Immature natural killer cell (primary cell): ENCODE results near the gene ERMP1. TPM values are rescaled to one million over a fixed set of nuclear protein-coding genes. Genes with fewer than 3 reads are reported as not detected.
A peak's percentile ranks its signal among the peaks of the same experiment; 100 is the strongest.

Experiments
- DNase-seq, 3 donors: peaks; one replicate each; pipeline ENCODE4 v3.0.0; 2022; ENCODE audit warnings: mixed read lengths in 1 of 3
- H3K27ac Mint-ChIP-seq, 6 donors: one replicate each; pipeline ENCODE4 v1.8.0; 2020; ENCODE audit warnings: mixed read lengths in 6 of 6, mild to moderate bottlenecking in 5 of 6, inconsistent platforms in 4 of 6, moderate library complexity in 3 of 6
- H3K27me3 Mint-ChIP-seq, 3 donors: one replicate each; pipeline ENCODE4 v1.8.0; 2020 to 2021; ENCODE audit warnings: low read depth in 3 of 3, mild to moderate bottlenecking in 3 of 3, mixed read lengths in 3 of 3, moderate library complexity in 3 of 3, inconsistent platforms in 1 of 3
- H3K36me3 Mint-ChIP-seq, 3 donors: one replicate each; pipeline ENCODE4 v1.8.0; 2020; ENCODE audit warnings: mixed read lengths in 3 of 3, inconsistent platforms in 2 of 3, mild to moderate bottlenecking in 2 of 3
- H3K4me1 Mint-ChIP-seq, 2 donors: one replicate each; pipeline ENCODE4 v1.8.0; 2020; ENCODE audit warnings: inconsistent platforms in 2 of 2, mild to moderate bottlenecking in 2 of 2, mixed read lengths in 2 of 2, moderate library complexity in 1 of 2
- H3K4me3 Mint-ChIP-seq, 5 donors: one replicate each; pipeline ENCODE4 v1.8.0; 2020; ENCODE audit warnings: mild to moderate bottlenecking in 5 of 5, mixed read lengths in 5 of 5, inconsistent platforms in 3 of 5, moderate library complexity in 3 of 5
- H3K9me3 Mint-ChIP-seq, 6 donors: one replicate each; pipeline ENCODE4 v1.8.0; 2020; ENCODE audit warnings: mild to moderate bottlenecking in 6 of 6, mixed read lengths in 6 of 6, inconsistent platforms in 4 of 6, moderate library complexity in 3 of 6
- polyA plus RNA-seq, 3 donors: library from polyadenylated mRNA; unstranded; fragments of 300-500 nt; fragmentation: Illumina TruSeq; gene quantifications; one replicate each; pipeline ENCODE4 v1.2.3, GENCODE V29; 2021

Gene ERMP1
- polyA plus RNA-seq, 3 donors from 2014 or later: 19.6 to 54.2 (median 31.0) TPM

DNA sequence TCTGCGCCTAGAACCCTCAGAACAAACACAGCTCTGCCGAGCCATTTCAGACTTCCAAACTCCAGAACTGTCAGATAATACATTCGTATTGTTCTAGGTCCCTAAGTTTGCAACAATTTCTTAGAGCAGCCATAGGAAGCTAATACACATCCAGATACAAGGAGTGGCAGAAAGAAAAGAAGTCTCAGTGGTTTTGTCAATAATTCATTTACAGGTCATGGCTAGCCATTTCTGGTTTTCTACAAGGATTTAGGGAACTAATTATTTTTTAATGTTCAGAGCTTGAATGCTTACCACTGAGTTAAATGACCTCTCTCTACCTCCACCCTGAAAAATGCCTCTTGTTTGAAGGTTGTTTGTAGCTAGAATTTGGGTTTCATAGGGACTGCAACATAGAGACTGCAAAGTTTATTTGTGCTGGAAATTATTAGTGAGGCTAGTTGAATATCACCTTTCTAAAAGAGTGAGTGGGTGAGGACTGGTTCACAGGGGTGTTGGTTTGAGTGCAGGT, 15.5 kb upstream of the ERMP1 start:
- peak overlapping the region in 3 of 6 donors; percentile 25 to 68 (median 32) for H3K27ac Mint-ChIP-seq
- peak overlapping the region in 3 of 5 donors; percentile 36 to 63 (median 42) for H3K4me3 Mint-ChIP-seq
- DNase-seq: no peak
- peaks cover 6 to 13% (median 8%) of the 10 kb centered on the region in 3 donors for H3K27me3 Mint-ChIP-seq
- H3K9me3 Mint-ChIP-seq: no peaks in the 10 kb centered on the region
- peaks cover 0 to 4% (median 3%) of the 10 kb centered on the region in 3 donors for H3K36me3 Mint-ChIP-seq
- H3K4me1 Mint-ChIP-seq: peaks cover 91 to 95% of the 10 kb centered on the region in 2 donors

DNA sequence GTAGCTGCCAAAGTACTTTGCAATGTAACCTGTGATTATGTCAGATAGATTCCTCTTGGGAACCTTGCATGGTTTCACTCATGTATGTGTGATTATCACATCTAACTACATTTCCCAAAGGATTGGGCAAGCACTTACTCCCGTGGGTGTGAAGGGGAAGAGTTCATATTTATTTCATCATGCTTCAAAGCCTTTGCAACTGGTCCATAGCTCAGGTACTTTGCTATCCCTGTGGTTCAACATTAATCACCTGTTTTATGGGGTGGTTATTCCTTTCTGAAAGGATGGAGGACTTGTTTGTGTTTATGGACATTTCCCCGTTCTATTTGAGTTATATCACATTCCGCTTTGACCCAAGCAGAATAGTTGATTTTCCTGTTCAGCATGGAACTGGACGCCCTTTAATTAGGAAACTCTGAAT, 13.6 kb upstream of the ERMP1 start:
- peaks cover 11 to 19% (median 12%) of the 10 kb centered on the region in 3 donors for H3K27me3 Mint-ChIP-seq
- no peak for DNase-seq
- H3K4me1 Mint-ChIP-seq: peaks cover 90 to 95% of the 10 kb centered on the region in 2 donors
- peak overlapping the region in 4 of 6 donors; percentile 10 to 84 (median 38) for H3K27ac Mint-ChIP-seq
- no peaks in the 10 kb centered on the region for H3K9me3 Mint-ChIP-seq
- H3K4me3 Mint-ChIP-seq: no peak overlapping the region
- H3K36me3 Mint-ChIP-seq: peaks cover 0 to 4% (median 3%) of the 10 kb centered on the region in 3 donors

DNA sequence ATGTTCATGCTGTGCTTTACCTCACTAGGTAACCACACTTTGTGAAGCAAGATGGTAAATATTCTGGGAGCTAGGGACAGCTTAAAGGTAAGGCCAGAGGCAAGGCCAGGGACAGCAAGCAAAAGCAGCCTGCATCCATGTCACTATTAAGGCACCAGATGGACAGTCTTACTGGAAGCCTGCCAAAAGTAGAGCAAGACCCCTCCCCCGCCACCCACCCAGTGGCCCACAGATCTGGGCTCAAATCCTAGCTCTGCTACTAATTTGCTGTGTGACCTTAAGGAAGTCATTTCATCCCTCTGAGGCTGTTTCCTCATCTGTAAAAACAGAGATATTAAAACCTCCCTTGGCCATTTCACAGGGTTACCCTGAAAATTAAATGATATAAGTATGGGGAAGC, 13.2 kb upstream of the ERMP1 start:
- Mint-ChIP-seq H3K27ac (peak overlapping the region in 5 of 6 donors; percentile 10 to 84 (median 78)), H3K4me1 (peaks cover 90 to 95% of the 10 kb centered on the region in 2 donors), H3K9me3 (no peaks in the 10 kb centered on the region), H3K36me3 (peaks cover 0 to 4% (median 3%) of the 10 kb centered on the region in 3 donors), H3K4me3 (peak overlapping the region in 3 of 5 donors; percentile 5 to 66 (median 42)), H3K27me3 (peaks cover 11 to 24% (median 15%) of the 10 kb centered on the region in 3 donors)
- DNase-seq: no peak

- Mint-ChIP-seq H3K36me3 (peaks cover 0 to 4% (median 3%) of the 10 kb centered on the region in 3 donors), H3K27ac (peak overlapping the region; percentile 84 to 94 (median 92)), H3K4me1 (peaks cover 89 to 95% of the 10 kb centered on the region in 2 donors), H3K4me3 (peak overlapping the region; percentile 71 to 85 (median 80)), H3K9me3 (no peaks in the 10 kb centered on the region), H3K27me3 (peaks cover 10 to 24% (median 15%) of the 10 kb centered on the region in 3 donors)
- no peak for DNase-seq
Measured at GRCh38 chr9:5845157-5845531, 12.2 kb upstream of the ERMP1 start.

DNA sequence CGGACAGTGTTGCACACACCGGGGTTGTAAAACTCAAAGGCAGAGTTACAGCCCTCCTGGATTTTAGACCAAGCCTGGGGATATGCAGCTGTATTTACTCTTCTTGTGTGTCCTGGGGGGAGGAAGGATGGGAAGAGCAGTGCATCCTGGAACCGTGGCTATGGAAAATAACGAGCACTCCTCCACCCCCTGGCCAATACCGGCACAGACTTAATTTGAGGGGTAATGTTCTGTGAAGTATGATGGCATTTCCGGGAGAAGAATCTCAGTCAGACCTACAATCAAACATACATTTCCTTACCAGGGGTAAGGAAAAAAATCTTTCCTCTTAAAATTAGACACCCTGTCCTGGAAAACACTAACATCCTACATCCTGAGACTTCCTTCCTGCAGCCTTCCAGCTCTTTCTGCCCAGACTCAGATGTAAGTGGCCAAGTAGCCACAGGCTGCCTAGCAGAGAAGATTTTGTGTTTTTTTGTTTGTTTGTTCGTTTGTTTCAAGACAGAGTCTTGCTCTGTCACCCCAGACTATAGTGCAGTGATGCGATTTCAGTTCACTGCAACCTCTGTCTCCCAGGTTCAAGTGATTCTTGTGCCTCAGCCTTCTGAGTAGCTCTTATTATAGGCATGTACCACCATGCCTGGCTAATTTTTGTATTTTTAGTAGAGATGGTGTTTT, 11.0 kb upstream of the ERMP1 start:
- Mint-ChIP-seq H3K27me3 (peaks cover 10 to 24% (median 15%) of the 10 kb centered on the region in 3 donors), H3K4me1 (peaks cover 81 to 91% of the 10 kb centered on the region in 2 donors), H3K4me3 (peak overlapping the region; percentile 71 to 85 (median 80)), H3K36me3 (peaks cover 0 to 4% (median 3%) of the 10 kb centered on the region in 3 donors), H3K9me3 (no peaks in the 10 kb centered on the region), H3K27ac (peak overlapping the region; percentile 84 to 94 (median 92))
- no peak for DNase-seq

DNA sequence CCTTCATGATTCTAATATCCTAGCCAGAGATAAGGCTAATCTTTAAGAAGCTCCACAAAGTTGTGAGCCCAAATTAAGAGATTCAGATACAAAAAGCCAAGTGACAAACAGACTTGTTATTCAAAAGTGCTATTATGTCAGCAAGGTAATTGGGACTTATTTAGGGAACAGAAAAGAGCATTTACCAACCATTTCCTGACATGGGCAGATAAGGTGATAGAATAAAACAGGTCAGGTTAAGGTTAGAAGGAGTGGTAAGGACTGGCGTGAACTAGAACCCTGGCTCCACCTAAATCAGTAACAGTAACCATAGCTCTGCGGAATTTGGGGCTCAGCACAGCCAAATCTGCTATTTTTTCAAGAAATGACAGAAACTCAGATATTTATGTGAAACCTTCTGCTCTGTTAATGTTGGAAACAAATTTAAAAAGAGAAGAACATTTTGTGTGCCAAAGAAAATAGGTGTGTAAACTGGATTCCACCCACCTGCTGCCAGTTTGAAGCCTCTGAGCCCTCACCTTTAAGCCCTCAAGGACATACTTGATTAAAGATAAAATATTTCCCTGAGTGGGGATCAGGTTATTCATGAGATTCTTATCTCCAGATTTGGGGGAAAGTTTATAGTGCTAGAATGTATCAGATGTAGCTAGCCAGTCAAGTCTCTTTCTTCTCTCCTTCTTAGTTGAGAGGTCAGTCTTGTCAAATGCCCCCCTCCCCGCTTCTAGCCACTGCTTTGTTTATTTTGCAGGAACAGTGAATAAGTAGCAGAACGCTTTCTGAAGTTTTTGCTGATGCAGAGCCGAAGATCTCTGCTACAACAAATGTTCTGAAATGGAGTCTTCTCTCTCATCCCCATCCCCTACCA, 10.2 kb upstream of the ERMP1 start:
- H3K4me3 Mint-ChIP-seq: peak overlapping the region; percentile 71 to 85 (median 80)
- H3K4me1 Mint-ChIP-seq: peaks cover 74 to 83% of the 10 kb centered on the region in 2 donors
- peak overlapping the region; percentile 84 to 94 (median 92) for H3K27ac Mint-ChIP-seq
- H3K36me3 Mint-ChIP-seq: peaks cover 0 to 3% (median 3%) of the 10 kb centered on the region in 3 donors
- H3K9me3 Mint-ChIP-seq: no peaks in the 10 kb centered on the region
- DNase-seq: no peak
- H3K27me3 Mint-ChIP-seq: peaks cover 10 to 24% (median 15%) of the 10 kb centered on the region in 3 donors

- Mint-ChIP-seq H3K36me3 (no peaks in the 10 kb centered on the region), H3K4me1 (peaks cover 69 to 76% of the 10 kb centered on the region in 2 donors), H3K27me3 (peaks cover 10 to 23% (median 16%) of the 10 kb centered on the region in 3 donors), H3K9me3 (no peaks in the 10 kb centered on the region), H3K27ac (peak overlapping the region; percentile 82 to 95 (median 86)), H3K4me3 (peak overlapping the region; percentile 75 to 86 (median 79))
- DNase-seq: peak; percentile 82 to 89 (median 83)
Measured at GRCh38 chr9:5841771-5842573, 9.1 kb upstream of the ERMP1 start.

- DNase-seq: no peak
- peaks cover 14 to 25% (median 16%) of the 10 kb centered on the region in 3 donors for H3K27me3 Mint-ChIP-seq
- H3K9me3 Mint-ChIP-seq: no peaks in the 10 kb centered on the region
- H3K4me3 Mint-ChIP-seq: no peak overlapping the region
- no peaks in the 10 kb centered on the region for H3K36me3 Mint-ChIP-seq
- H3K27ac Mint-ChIP-seq: peak overlapping the region in 1 of 6 donors; percentile 84
- peaks cover 59 to 64% of the 10 kb centered on the region in 2 donors for H3K4me1 Mint-ChIP-seq
Measured at GRCh38 chr9:5840788-5841187, 7.9 kb upstream of the ERMP1 start.

GRCh38 chr9:5839572-5839902, 6.6 kb upstream of the ERMP1 start:
- H3K4me1 Mint-ChIP-seq: peaks cover 48 to 52% of the 10 kb centered on the region in 2 donors
- H3K36me3 Mint-ChIP-seq: no peaks in the 10 kb centered on the region
- no peaks in the 10 kb centered on the region for H3K9me3 Mint-ChIP-seq
- DNase-seq: no peak
- no peak overlapping the region for H3K27ac Mint-ChIP-seq
- H3K27me3 Mint-ChIP-seq: peaks cover 8 to 18% (median 14%) of the 10 kb centered on the region in 3 donors
- H3K4me3 Mint-ChIP-seq: no peak overlapping the region

GRCh38 chr9:5838884-5839571, 6.1 kb upstream of the ERMP1 start:
- no peak for DNase-seq
- no peaks in the 10 kb centered on the region for H3K9me3 Mint-ChIP-seq
- no peaks in the 10 kb centered on the region for H3K36me3 Mint-ChIP-seq
- peaks cover 7 to 18% (median 14%) of the 10 kb centered on the region in 3 donors for H3K27me3 Mint-ChIP-seq
- no peak overlapping the region for H3K4me3 Mint-ChIP-seq
- no peak overlapping the region for H3K27ac Mint-ChIP-seq
- peaks cover 47 to 51% of the 10 kb centered on the region in 2 donors for H3K4me1 Mint-ChIP-seq

DNA sequence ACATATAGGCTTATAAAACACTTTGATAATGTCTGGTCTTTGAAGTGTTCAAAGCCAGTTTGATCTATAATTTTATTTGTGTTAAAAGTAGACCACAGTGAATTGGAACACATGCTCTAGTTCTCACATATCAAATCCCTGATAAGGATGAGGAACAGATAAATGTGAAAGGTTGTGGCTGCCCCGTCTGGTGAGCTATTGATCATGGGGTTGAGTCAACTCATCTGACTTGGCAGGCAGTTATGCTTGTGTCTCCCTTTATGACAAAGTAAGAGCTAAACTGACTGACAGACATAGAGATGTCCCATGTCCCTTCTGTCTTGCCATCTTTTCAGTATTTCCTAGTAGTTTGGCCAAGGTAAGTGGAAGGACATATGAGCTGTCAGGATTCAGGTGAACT, 2.9 kb upstream of the ERMP1 start:
- H3K27me3 Mint-ChIP-seq: peaks cover 2 to 15% (median 4%) of the 10 kb centered on the region in 3 donors
- no peaks in the 10 kb centered on the region for H3K9me3 Mint-ChIP-seq
- no peak overlapping the region for H3K4me3 Mint-ChIP-seq
- no peak for DNase-seq
- H3K36me3 Mint-ChIP-seq: no peaks in the 10 kb centered on the region
- H3K27ac Mint-ChIP-seq: peak overlapping the region in 1 of 6 donors; percentile 15
- H3K4me1 Mint-ChIP-seq: peaks cover 40 to 47% of the 10 kb centered on the region in 2 donors

DNA sequence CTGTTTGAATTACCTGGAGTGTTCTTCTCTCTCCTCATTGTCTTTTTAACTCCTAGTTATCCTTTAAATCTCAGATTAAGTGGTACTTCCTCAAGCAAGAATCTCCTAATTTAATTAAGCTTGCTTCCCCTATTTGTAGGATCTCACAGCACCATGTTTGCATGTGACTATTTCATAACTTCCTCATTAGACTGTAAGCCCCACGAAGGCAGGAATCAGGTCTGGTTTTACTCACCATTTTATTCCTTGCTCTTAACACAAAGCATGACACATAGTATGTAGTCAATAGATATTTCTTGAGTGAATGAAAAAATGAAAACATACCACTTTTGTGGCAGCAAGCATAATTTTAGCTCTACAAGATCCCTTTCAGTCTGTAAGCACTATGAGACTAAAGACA, 1.3 kb upstream of the ERMP1 start:
- no peak for DNase-seq
- Mint-ChIP-seq H3K4me3 (peak overlapping the region; percentile 31 to 98 (median 52)), H3K9me3 (no peaks in the 10 kb centered on the region), H3K27me3 (peaks cover 2 to 15% (median 4%) of the 10 kb centered on the region in 3 donors), H3K27ac (peak overlapping the region in 3 of 6 donors; percentile 10 to 74 (median 17)), H3K36me3 (no peaks in the 10 kb centered on the region), H3K4me1 (peaks cover 42 to 49% of the 10 kb centered on the region in 2 donors)
